Mesothelial cell of epicardium (in vitro differentiated cells): ENCODE results near the gene LMO4. TPM values are rescaled to one million over a fixed set of nuclear protein-coding genes. Genes with fewer than 3 reads are reported as not detected.
A peak's percentile ranks its signal among the peaks of the same experiment; 100 is the strongest.

ENCODE experiments used
- DNase-seq, 2 experiments: peaks; one replicate each; pipeline ENCODE4 v3.0.0; 2021; ENCODE audit warnings: low spot score in 2 of 2; ENCODE audit not compliant: unreplicated experiment in 2 of 2
- H3K27ac Mint-ChIP-seq: 2 replicates; pipeline ENCODE4 v1.8.0; 2021; ENCODE audit warnings: mixed read lengths
- H3K27me3 Mint-ChIP-seq: 2 replicates; pipeline ENCODE4 v1.8.0; 2021; ENCODE audit warnings: low read depth, mixed read lengths
- H3K36me3 Mint-ChIP-seq: 2 replicates; pipeline ENCODE4 v1.8.0; 2021; ENCODE audit warnings: mixed read lengths
- H3K4me1 Mint-ChIP-seq: 2 replicates; pipeline ENCODE4 v1.8.0; 2021; ENCODE audit warnings: mixed read lengths
- H3K4me3 Mint-ChIP-seq: 2 replicates; pipeline ENCODE4 v1.8.0; 2021; ENCODE audit warnings: mild to moderate bottlenecking, moderate library complexity, mixed read lengths
- H3K9me3 Mint-ChIP-seq: 2 replicates; pipeline ENCODE4 v1.8.0; 2021; ENCODE audit warnings: mixed read lengths
- CTCF ChIP-seq: fragments of 200-600 bp; sonication (generic); IDR thresholded peaks from one replicate; pipeline ENCODE4 v1.5.0; 2021; ENCODE audit warnings: antibody characterized with exemption; ENCODE audit not compliant: unreplicated experiment
- total RNA-seq: library from RNA; stranded (reverse); gene quantifications from 3 replicates; pipeline ENCODE4 v1.2.1, GENCODE V29; 2021

LMO4 gene
- total RNA-seq, 1 donor from 2014 or later: 93.0 TPM

GRCh38 chr1:87367549-87367948 lies 38.9 kb downstream of the LMO4 start:
- H3K36me3 Mint-ChIP-seq: peaks cover 6% of the 10 kb centered on the region
- H3K4me3 Mint-ChIP-seq: no peak overlapping the region

GRCh38 chr1:87368907-87369306 lies 40.2 kb downstream of the LMO4 start:
- TF ChIP-seq CTCF: no peak
- Mint-ChIP-seq H3K27ac (no peak overlapping the region), H3K27me3 (no peaks in the 10 kb centered on the region), H3K4me3 (no peak overlapping the region), H3K36me3 (peaks cover 6% of the 10 kb centered on the region), H3K9me3 (peaks cover 7% of the 10 kb centered on the region), H3K4me1 (peaks cover 38% of the 10 kb centered on the region)
- no peak for DNase-seq

More at GRCh38 chr1:87367549-87367948, 38.9 kb downstream of the LMO4 start:
- peaks cover 7% of the 10 kb centered on the region for H3K9me3 Mint-ChIP-seq
- no peak overlapping the region for H3K27ac Mint-ChIP-seq
- DNase-seq: no peak
- TF ChIP-seq CTCF: no peak
- no peaks in the 10 kb centered on the region for H3K27me3 Mint-ChIP-seq
- peaks cover 38% of the 10 kb centered on the region for H3K4me1 Mint-ChIP-seq

GRCh38 chr1:87369736-87370478 lies 41.2 kb downstream of the LMO4 start:
- H3K36me3 Mint-ChIP-seq: peaks cover 6% of the 10 kb centered on the region
- H3K9me3 Mint-ChIP-seq: peaks cover 7% of the 10 kb centered on the region
- H3K4me3 Mint-ChIP-seq: no peak overlapping the region
- no peak for TF ChIP-seq CTCF
- H3K4me1 Mint-ChIP-seq: peaks cover 38% of the 10 kb centered on the region
- DNase-seq: no peak
- peak overlapping the region; percentile 81 for H3K27ac Mint-ChIP-seq
- no peaks in the 10 kb centered on the region for H3K27me3 Mint-ChIP-seq

- Mint-ChIP-seq H3K36me3 (peaks cover 9% of the 10 kb centered on the region), H3K27ac (peak overlapping the region; percentile 81), H3K4me3 (no peak overlapping the region), H3K9me3 (peaks cover 11% of the 10 kb centered on the region), H3K27me3 (no peaks in the 10 kb centered on the region), H3K4me1 (peaks cover 38% of the 10 kb centered on the region)
- TF ChIP-seq CTCF: no peak
- DNase-seq: no peak
These were observed 41.9 kb downstream of the LMO4 start for GRCh38 chr1:87370544-87370943.

GRCh38 chr1:87379306-87379705 lies 50.6 kb downstream of the LMO4 start:
- Mint-ChIP-seq H3K27me3 (no peaks in the 10 kb centered on the region), H3K9me3 (peaks cover 47% of the 10 kb centered on the region), H3K4me1 (no peaks in the 10 kb centered on the region), H3K27ac (no peak overlapping the region), H3K4me3 (no peak overlapping the region), H3K36me3 (peaks cover 36% of the 10 kb centered on the region)
- no peak for TF ChIP-seq CTCF
- no peak for DNase-seq
